ENCODE results near the gene MPZL2.
A peak's percentile ranks its signal among the peaks of the same experiment; 100 is the strongest.

MPZL2 gene

GRCh38 chr11:118243993-118244762, 19.9 kb downstream of the MPZL2 start:
- no peak for TF ChIP-seq CTCF (IDR thresholded peaks at IDR 0.05; ENCODE audit: low read depth, low read length, missing control alignments)
- DNase-seq (ENCODE audit: low read depth): no peak
- H3K4me3 ChIP-seq (ENCODE audit: low read depth, low read length): no peak overlapping the region

GRCh38 chr11:118243161-118243560, 20.9 kb downstream of the MPZL2 start:
- H3K4me3 ChIP-seq (ENCODE audit: low read depth, low read length): no peak overlapping the region
- no peak for TF ChIP-seq CTCF (IDR thresholded peaks at IDR 0.05; ENCODE audit: low read depth, low read length, missing control alignments)
- no peak for DNase-seq (ENCODE audit: low read depth)

GRCh38 chr11:118241764-118242098, 22.4 kb downstream of the MPZL2 start:
- TF ChIP-seq CTCF (IDR thresholded peaks at IDR 0.05; ENCODE audit: low read depth, low read length, missing control alignments): no peak
- no peak overlapping the region for H3K4me3 ChIP-seq (ENCODE audit: low read depth, low read length)
- DNase-seq (ENCODE audit: low read depth): no peak

- peak; percentile 57 for DNase-seq (ENCODE audit: low read depth)
- TF ChIP-seq CTCF (IDR thresholded peaks at IDR 0.05; ENCODE audit: low read depth, low read length, missing control alignments): no peak
- no peak overlapping the region for H3K4me3 ChIP-seq (ENCODE audit: low read depth, low read length)
These were observed 22.9 kb downstream of the MPZL2 start for GRCh38 chr11:118240999-118241763.

- no peak for TF ChIP-seq CTCF (IDR thresholded peaks at IDR 0.05; ENCODE audit: low read depth, low read length, missing control alignments)
- no peak overlapping the region for H3K4me3 ChIP-seq (ENCODE audit: low read depth, low read length)
- no peak for DNase-seq (ENCODE audit: low read depth)
These were observed 24.4 kb downstream of the MPZL2 start for GRCh38 chr11:118239509-118240205.

- no peak for DNase-seq (ENCODE audit: low read depth)
- TF ChIP-seq CTCF (IDR thresholded peaks at IDR 0.05; ENCODE audit: low read depth, low read length, missing control alignments): no peak
- H3K4me3 ChIP-seq (ENCODE audit: low read depth, low read length): no peak overlapping the region
These were observed 25.2 kb downstream of the MPZL2 start for GRCh38 chr11:118238929-118239328.

Data from GM12864 (cell line).